NCI-H345 treated with DMSO at 0.1 percent for 48 hours (cell line): ENCODE data around the gene MUC5B.
"Not testable (repeated sequence)": the region's sequence is repeated elsewhere in the genome, so short reads cannot be mapped to it uniquely, and the experiment has no call there.

ENCODE experiments used
- DNase-seq: peaks from one replicate; lab custom pipeline; 2025; ENCODE audit not compliant: unreplicated experiment; lab: John Stamatoyannopoulos, UW

The MUC5B gene

DNA sequence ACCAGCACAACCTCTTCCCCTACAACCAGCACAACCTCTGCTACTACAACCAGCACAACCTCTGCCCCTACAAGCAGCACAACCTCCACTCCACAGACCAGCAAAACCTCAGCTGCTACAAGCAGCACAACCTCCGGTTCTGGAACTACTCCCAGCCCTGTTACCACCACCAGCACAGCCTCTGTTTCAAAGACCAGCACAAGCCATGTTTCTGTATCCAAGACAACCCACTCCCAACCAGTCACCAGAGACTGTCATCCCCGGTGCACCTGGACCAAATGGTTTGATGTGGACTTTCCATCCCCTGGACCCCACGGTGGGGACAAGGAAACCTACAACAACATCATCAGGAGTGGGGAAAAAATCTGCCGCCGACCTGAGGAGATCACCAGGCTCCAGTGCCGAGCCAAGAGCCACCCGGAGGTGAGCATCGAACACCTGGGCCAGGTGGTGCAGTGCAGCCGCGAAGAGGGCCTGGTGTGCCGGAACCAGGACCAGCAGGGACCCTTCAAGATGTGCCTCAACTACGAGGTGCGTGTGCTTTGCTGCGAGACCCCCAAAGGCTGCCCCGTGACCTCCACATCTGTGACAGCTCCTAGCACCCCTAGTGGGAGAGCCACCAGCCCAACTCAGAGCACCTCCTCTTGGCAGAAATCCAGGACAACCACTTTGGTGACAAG, 34.3 kb upstream of the MUC5B start:
- DNase-seq = not testable (repeated sequence)

- not testable (repeated sequence) for DNase-seq
These were observed 33.0 kb upstream of the MUC5B start for GRCh38 chr11:1189816-1190215.

DNA sequence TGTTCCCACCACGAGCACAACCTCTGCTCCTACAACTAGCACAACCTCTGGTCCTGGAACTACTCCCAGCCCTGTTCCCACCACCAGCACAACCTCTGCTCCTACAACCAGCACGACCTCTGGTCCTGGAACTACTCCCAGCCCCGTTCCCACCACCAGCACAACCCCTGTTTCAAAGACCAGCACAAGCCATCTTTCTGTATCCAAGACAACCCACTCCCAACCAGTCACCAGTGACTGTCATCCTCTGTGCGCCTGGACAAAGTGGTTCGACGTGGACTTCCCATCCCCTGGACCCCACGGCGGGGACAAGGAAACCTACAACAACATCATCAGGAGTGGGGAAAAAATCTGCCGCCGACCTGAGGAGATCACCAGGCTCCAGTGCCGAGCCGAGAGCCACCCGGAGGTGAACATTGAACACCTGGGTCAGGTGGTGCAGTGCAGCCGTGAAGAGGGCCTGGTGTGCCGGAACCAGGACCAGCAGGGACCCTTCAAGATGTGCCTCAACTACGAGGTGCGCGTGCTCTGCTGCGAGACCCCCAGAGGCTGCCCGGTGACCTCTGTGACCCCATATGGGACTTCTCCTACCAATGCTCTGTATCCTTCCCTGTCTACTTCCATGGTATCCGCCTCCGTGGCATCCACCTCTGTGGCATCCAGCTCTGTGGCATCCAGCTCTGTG, 30.9 kb upstream of the MUC5B start:
- not testable (repeated sequence) for DNase-seq

DNA sequence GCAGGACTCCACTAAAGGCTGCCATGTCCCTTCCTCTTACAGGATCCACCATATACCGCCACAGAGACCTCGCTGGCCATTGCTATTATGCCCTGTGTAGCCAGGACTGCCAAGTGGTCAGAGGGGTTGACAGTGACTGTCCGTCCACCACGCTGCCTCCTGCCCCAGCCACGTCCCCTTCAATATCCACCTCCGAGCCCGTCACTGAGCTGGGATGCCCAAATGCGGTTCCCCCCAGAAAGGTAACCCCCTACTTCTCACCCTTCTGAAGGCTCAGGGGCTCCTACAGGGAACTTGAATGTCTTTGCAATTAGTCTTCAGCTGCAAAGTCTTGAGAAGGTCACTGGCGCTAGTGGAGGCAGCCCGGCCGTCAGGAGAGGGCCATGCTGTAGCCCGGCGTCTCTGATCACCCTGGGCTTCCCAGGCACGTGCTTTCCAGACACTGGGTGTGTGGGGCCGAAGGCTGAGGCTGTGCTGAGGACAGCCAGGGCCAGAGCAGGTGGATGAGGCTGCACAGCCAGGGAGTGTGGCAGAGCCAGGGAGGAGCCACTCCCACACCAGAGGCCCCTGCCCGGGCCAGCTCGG, 30.0 kb upstream of the MUC5B start:
- DNase-seq = no peak

DNA sequence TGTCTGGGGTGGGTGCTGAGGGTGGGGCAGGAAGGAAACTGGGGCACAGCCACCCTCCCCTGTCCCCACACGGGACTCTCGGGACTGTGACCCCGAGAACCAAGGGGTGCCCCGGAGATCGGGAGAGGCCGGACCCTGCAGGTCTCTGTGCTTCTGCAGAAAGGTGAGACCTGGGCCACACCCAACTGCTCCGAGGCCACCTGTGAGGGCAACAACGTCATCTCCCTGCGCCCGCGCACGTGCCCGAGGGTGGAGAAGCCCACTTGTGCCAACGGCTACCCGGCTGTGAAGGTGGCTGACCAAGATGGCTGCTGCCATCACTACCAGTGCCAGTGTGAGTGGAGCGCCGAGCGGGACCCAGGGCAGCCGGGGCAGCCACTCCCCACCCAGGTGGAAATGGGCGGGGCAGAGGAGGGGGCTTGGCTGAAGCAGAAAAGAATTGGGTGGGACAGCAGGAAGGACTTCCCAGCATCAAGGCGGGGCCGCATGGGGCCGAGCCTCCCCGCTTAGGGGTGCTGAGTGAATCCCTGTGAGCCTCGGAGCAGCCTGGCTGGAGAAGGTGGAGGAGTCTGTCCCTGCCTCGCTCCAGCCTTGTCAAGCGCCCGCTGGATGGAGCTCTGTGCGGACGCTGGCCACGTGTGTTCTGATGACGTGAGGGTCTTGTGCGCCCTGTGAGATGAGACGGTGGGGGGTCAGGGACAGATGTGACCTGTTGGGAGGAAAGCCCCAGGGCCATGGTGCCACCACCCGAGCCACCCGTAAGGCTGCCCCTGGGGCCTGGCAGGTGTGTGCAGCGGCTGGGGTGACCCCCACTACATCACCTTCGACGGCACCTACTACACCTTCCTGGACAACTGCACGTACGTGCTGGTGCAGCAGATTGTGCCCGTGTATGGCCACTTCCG, 29.3 kb upstream of the MUC5B start:
- no peak for DNase-seq

GRCh38 chr11:1194231-1194976, 28.5 kb upstream of the MUC5B start:
- DNase-seq = no peak

- DNase-seq = no peak
These were observed 27.7 kb upstream of the MUC5B start for GRCh38 chr11:1194977-1195681.

DNA sequence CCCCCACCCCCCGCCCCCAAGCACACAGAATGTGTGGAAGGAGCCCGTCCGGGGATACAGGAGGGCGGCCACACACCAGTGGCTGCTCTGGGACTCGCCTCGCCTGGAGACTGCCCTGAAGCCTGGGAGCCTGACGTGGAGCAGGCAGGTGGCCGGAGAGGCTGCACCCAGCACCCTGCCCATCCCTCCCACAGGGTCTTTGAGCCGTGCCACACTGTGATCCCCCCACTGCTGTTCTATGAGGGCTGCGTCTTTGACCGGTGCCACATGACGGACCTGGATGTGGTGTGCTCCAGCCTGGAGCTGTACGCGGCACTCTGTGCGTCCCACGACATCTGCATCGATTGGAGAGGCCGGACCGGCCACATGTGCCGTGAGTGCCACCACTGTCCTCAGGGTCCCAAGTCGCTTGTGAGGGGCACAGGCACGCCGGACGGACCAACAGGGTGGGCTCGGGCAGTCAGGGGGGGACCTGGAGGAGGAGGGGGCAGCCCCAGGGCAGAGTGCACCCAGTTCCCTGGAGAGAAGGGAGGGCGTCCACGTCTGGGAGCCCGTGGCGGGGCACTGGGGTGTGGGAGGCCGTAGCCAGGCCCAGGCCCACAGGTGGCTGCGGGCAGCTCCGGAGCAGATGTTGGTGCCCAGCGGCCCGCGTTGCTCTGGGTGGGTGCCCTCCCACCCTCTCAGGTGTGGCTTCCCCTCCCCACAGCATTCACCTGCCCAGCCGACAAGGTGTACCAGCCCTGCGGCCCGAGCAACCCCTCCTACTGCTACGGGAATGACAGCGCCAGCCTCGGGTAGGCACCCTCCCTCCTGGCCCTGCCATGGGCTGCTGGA, 27.0 kb upstream of the MUC5B start:
- no peak for DNase-seq

GRCh38 chr11:1196516-1197391, 26.1 kb upstream of the MUC5B start:
- no peak for DNase-seq

DNA sequence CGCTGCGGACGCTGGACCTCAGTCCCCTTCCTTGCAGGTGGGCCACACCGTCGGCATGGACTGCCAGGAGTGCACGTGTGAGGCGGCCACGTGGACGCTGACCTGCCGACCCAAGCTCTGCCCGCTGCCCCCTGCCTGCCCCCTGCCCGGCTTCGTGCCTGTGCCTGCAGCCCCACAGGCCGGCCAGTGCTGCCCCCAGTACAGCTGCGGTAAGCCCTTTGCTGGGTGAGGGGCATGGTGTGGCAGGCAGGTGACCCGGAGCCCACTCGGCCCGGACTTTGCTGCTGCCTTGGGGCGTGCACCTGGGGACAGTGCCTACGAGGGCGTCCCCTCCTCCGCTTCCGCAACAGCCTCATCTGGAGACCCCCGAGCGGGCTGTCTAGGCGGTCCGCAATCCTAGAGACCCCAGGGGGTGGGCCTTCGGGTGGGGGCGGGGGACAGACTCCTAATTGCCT, 25.4 kb upstream of the MUC5B start:
- DNase-seq = no peak

DNA sequence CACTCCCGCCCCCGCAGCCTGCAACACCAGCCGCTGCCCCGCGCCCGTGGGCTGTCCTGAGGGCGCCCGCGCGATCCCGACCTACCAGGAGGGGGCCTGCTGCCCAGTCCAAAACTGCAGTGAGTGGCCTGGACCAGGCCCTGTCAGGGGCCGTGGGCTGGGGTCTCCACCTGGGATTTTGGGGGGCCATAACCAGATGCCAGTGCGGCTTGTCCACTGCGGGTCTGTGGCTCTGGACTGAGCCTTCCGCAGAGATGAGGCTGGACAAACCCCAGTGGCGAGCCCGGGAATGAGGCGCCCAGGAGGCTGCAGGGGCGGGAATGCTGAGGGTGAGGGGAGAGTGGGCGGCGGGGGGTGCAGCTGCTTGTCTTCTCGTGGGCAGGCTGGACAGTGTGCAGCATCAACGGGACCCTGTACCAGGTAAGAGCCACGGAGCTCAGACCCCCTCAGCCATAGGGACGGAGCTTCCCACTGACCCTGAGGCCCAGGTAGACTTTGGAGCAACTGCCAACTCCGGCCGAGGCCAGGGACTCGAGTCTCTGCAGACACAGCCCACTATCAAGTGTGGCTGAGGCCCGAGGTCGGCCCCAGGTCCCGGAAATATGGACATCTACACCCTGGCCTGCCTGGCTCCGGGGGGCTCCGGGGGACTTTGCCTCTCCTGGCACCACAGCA, 24.8 kb upstream of the MUC5B start:
- no peak for DNase-seq

DNA sequence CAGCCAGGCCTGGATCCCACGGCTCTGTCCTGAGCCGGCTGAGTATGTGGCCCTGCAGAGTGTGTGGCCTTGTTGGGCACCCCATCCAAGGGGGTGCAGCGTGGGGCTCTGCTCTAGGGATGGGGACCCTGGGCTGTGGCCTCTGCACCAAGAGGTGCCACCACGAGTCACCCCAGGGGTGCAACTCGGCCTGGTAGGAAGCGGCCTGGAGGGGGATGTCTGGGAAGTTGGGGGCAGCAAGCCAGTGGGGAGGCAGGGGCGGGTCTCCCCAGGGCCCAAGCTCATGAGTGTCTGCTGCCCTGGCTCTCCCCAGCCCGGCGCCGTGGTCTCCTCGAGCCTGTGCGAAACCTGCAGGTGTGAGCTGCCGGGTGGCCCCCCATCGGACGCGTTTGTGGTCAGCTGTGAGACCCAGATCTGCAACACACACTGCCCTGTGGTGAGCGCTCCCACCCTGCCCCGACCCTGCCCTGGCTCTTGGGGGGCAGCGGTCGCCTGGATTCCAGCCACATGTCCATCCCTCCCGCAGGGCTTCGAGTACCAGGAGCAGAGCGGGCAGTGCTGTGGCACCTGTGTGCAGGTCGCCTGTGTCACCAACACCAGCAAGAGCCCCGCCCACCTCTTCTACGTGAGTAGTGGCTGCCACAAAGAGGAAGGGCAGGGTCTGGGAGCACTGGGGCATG, 24.2 kb upstream of the MUC5B start:
- DNase-seq = no peak

- no peak for DNase-seq
These were observed 23.6 kb upstream of the MUC5B start for GRCh38 chr11:1199241-1199750.

GRCh38 chr11:1199751-1200610, 22.9 kb upstream of the MUC5B start:
- no peak for DNase-seq

DNA sequence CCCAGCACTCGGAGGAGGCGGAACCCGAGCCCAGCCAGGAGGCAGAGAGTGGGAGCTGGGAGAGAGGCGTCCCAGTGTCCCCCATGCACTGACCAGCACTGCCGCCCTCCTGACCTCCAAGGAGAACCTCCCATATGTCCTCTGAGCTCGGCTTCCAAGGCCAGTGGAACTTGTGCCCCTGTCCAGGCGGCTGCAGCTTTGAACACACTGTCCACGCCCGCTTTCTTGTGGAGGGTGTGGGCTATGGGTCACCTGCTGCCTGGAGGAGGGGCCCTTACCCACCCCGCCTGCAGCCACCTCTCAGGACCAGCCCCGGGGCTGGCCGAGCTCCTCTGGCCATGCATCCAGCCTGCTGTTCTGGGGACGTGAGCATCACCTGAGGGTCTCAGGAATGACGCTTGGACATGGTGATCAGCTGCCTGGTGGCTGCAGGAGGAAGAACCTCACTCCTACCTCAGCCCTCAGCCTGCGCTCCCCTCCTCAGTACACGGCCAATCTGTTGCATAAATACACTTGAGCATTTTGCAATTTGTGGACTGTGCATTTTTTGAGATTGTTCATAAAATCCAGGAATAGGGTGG, 22.2 kb upstream of the MUC5B start:
- no peak for DNase-seq
